HFF-Myc (cell line): ENCODE data around the gene FJX1.
"Not testable (repeated sequence)": the region's sequence is repeated elsewhere in the genome, so short reads cannot be mapped to it uniquely, and the experiment has no call there.

Experiments used
- DNase-seq: peaks from one replicate; pipeline ENCODE4 v3.0.0-alpha.2; 2011; ENCODE audit warnings: low read depth; ENCODE audit errors: extremely low read depth
- H3K4me3 ChIP-seq: replicated peaks from 2 replicates; pipeline ENCODE4 v1.5.1; 2011; ENCODE audit warnings: low read depth, mild to moderate bottlenecking, control low read depth, low read length
- CTCF ChIP-seq: IDR thresholded peaks from 2 replicates; pipeline ENCODE4 v1.5.1; 2012; ENCODE audit warnings: mild to moderate bottlenecking, low read depth, low read length, control low read depth; ENCODE audit errors: missing control alignments

Gene FJX1

GRCh38 chr11:35641171-35641897, 23.1 kb downstream of the FJX1 start:
- no peak for TF ChIP-seq CTCF
- no peak for DNase-seq
- no peak overlapping the region for H3K4me3 ChIP-seq

GRCh38 chr11:35641964-35642363, 23.7 kb downstream of the FJX1 start:
- TF ChIP-seq CTCF, result no peak
- no peak for DNase-seq
- H3K4me3 ChIP-seq, result no peak overlapping the region

- no peak for TF ChIP-seq CTCF
- no peak overlapping the region for H3K4me3 ChIP-seq
- DNase-seq, result no peak
Measured at GRCh38 chr11:35647421-35648093, 29.3 kb downstream of the FJX1 start.

GRCh38 chr11:35650006-35650405, 31.7 kb downstream of the FJX1 start:
- H3K4me3 ChIP-seq, result no peak overlapping the region
- TF ChIP-seq CTCF, result no peak
- DNase-seq, result no peak

- no peak for DNase-seq
- no peak for TF ChIP-seq CTCF
- no peak overlapping the region for H3K4me3 ChIP-seq
Measured at GRCh38 chr11:35650467-35650866, 32.2 kb downstream of the FJX1 start.

GRCh38 chr11:35651263-35651662, 33.0 kb downstream of the FJX1 start:
- H3K4me3 ChIP-seq, result no peak overlapping the region
- TF ChIP-seq CTCF, result no peak
- DNase-seq, result no peak

GRCh38 chr11:35652786-35653185, 34.5 kb downstream of the FJX1 start:
- not testable (repeated sequence) for H3K4me3 ChIP-seq, DNase-seq
